ENCODE measurements around the gene FKBP2.

FKBP2 gene

GRCh38 chr11:64240435-64241240, at the start of gene FKBP2:
Gene FKBP2, plus strand, starts transcription at chr11:64241095. Its CDS starts 1,293 bp downstream, at chr11:64242388.
- DNase-seq, result peak; percentile 87

GRCh38 chr11:64192434-64192833, 48.5 kb upstream of the FKBP2 start:
- no peak for DNase-seq

GRCh38 chr11:64196626-64197025, 44.3 kb upstream of the FKBP2 start:
- no peak for DNase-seq

GRCh38 chr11:64198511-64198910, 42.4 kb upstream of the FKBP2 start:
- DNase-seq, result no peak

- DNase-seq, result no peak
Observed at GRCh38 chr11:64201543-64201942, 39.4 kb upstream of the FKBP2 start.

DNA sequence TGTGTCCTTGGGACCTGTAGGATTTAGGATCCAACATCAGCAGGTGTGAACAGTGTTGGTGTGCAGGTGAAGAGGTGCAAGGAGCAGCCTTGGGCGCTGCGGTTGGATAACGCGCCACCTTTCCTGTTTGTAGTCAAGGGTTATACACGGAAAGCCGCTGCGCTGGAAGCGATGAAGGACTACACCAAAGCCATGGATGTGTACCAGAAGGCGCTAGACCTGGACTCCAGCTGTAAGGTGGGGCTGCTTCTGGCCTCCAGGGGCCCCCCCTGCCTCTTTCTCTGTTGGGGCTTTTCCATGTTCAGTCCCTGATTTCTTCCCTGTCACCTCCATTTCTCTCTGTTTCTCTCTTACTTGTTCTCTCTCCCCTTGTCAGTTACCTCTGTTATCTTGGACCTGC, 37.9 kb upstream of the FKBP2 start:
- DNase-seq, result no peak

DNA sequence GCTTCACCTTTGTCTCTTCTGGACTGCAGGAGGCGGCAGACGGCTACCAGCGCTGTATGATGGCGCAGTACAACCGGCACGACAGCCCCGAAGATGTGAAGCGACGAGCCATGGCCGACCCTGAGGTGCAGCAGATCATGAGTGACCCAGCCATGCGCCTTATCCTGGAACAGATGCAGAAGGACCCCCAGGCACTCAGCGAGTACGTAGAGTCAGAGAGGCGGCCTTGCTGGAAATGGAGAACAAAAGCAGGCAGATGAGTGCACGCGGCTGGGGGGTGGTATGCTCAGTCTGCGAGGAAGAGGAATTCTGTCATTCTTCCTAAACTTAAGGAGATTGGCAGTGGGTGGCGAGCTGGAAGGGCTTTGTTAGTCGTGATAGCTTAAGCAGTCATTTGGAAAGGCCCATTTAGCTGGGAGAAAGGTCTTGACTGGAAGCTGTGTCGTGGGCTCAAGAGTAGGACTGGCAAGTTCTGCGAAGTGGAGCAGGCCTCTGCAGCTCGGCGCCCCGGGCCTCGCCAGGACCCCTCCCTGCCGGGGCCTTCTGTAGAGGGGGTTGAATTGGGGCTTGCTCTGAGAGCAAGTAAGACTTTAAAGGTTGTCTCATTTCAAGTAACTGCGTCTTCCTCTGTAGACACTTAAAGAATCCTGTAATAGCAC, 37.3 kb upstream of the FKBP2 start:
- DNase-seq, result no peak

DNA sequence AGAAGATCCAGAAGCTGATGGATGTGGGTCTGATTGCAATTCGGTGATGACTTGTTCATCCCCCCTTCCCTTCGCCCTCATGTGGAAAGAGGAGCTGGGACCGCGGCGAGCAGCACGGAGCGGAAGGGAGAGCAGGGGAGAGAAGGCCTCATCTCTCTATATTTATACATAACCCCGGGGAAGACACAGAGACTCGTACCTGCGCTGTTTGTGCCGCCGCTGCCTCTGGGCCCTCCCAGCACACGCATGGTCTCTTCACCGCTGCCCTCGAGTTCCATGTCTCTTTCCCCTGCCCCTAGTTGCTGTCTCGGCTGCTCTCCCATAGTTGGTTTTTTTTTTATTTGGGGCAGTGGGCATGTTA, 36.8 kb upstream of the FKBP2 start:
- no peak for DNase-seq

DNA sequence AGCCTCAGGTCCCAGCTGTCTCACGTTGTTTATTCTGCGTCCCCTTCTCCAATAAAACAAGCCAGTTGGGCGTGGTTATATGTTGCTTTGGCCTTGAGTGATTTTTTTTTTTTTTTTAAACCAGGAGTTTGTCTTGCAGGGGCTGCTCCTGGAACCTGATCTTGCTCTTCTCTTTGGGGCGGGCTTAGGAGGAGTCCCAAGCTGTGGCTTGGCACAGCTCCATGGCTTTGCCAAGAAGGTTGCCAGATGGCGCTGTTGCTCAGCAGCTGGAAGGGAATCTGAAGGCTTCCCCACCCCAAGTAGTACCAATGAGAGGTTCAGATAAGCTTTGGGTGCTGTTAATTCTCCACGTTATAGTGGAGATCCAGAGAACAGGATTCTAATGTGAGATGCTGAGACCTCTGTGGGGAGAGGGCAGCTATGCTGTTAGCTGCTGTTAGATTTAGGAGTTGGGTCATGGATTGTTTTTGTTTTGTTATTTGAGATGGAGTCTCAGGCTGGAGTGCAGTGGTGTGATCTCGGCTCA, 36.4 kb upstream of the FKBP2 start:
- peak; percentile 75 for DNase-seq

- DNase-seq, result no peak
Observed at GRCh38 chr11:64206457-64207255, 34.2 kb upstream of the FKBP2 start, which contains the start of gene FERMT3. Gene FERMT3, plus strand, starts transcription at chr11:64206721. Its CDS starts 644 bp downstream, at chr11:64207365.

GRCh38 chr11:64207256-64208085, 33.4 kb upstream of the FKBP2 start:
- no peak for DNase-seq

DNA sequence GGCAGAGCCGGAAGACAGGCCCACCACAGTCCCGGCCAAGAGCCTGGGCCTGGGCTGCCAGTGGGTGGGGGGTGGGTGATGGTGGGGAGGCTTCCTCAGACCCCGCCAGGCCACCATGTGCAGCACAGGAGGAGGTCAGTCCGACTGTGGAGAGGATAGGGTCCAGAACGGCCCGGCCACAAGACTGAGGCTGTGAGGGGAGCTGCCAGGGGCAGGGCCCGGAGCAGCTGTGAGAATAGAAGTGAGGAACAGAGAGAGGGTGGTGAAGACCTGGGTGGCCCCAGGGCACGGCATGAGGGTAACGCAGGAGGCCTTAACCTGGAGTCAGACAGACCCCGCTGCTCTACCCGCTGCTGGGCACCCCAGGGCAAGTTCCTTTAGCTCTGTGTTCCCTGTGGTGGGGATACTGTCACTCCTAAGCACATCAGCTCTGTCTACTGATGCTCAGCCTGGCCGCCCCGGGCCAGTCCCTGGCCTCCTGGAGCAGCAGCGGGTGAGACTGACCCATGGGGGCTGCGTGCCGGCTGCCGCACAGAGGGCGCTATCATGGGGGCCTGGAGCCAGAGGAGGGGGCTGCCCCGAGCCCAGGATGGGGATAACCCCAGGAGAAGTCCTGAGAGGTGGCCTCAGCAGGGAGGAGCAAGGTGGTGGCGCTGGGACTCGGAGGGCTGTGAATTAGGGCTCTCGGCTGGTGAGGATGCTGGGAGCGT, 32.7 kb upstream of the FKBP2 start:
- no peak for DNase-seq

DNA sequence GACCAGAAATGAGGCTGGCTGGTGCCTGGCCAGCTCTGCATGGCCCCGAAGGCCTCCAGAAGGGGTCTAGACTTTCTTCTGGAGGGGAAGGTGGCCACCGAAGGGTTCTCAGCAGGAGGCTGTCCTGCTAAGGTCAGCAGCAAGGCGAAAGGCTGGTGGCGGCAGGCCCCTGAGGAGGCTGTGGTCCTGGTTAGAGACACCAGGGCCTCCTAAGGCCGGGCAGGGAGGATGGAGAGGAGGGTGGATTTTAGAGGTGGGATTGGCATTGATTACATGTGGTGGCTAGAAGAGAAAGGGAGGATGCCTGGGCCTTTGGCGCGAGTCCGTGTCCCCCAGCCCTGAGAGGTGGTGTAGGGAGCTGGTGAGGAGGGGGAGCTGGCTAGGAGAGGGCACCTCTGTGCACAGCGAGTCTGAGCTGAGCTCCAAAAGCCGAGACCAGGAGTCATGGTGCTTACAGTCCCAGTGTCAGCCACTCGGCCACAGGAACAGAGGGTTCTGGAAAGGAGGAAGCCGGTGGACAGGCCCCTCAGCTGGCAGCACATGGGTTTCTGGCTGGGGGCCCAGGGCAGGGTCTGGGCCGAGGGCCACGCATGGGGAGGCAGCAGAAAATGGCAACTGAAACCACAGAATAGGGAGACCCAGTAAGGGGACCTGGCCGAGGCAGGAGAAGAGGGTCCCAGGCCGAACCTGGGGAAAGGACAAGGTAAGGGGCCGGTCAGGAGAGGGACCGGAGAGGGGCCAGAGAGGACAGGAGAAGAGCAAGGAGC, 31.9 kb upstream of the FKBP2 start:
- no peak for DNase-seq

GRCh38 chr11:64209563-64209843, 31.4 kb upstream of the FKBP2 start:
- no peak for DNase-seq

DNA sequence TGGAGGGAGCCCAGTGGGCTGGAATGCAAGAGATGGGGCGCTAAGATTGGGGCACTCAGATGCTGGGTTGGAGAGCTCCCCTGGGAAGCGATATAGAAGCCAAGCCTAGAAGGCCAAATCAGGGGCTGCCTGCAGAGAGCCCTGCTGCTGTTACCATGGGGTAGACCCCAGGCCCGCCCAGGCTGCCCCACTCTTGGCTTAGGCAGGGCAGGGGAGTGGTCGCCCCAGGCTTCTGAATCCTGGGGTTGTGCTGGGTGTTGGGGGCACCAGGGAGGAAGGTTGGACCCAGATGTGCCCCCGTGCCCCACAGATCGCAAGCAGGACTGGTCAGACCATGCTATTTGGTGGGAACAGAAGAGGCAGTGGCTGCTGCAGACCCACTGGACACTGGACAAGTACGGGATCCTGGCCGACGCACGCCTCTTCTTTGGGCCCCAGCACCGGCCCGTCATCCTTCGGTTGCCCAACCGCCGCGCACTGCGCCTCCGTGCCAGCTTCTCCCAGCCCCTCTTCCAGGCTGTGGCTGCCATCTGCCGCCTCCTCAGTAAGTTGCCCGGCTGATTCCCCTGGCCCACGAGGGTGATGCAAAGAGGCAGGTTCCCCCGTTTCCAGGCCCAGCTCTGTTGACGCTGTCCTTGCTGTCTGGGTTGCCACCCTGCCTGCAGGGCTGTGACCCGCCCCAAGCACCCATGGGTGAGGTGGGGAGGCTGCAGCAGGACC, 30.4 kb upstream of the FKBP2 start:
- DNase-seq, result peak; percentile 52

- DNase-seq, result no peak
Observed at GRCh38 chr11:64211181-64211872, 29.6 kb upstream of the FKBP2 start.

GRCh38 chr11:64216879-64217278, 24.0 kb upstream of the FKBP2 start:
- DNase-seq, result no peak

- DNase-seq, result no peak
Observed at GRCh38 chr11:64218628-64219353, 22.1 kb upstream of the FKBP2 start.

DNA sequence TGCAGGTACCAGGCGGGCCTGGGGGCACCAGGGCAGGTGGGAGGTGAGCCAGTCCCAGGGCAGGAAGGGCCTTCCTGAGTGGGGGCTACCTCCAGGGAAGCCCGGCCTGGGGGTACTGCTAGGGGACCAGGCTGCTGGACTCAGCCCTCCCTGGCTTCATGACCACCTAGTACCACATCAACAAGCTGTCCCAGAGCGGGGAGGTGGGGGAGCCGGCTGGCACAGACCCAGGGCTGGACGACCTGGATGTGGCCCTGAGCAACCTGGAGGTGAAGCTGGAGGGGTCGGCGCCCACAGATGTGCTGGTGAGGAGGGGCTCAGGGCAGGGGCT, 21.6 kb upstream of the FKBP2 start:
- DNase-seq, result no peak
